H9 (cell line): ENCODE data around the gene MYO5B. TPM values are rescaled to one million over a fixed set of nuclear protein-coding genes. Genes with fewer than 3 reads are reported as not detected.

ENCODE experiments used
- DNase-seq: peaks from one replicate; pipeline ENCODE4 v3.0.0-alpha.2; 2017
- H2AFZ ChIP-seq: one replicate; pipeline ENCODE4 v1.6.1; 2013; ENCODE audit warnings: mild to moderate bottlenecking, low read length, control low read depth, moderate library complexity
- H2AK5ac ChIP-seq: 2 replicates; pipeline ENCODE4 v1.6.1; 2013; ENCODE audit warnings: low read length, control low read depth, mixed read lengths; ENCODE audit not compliant: insufficient read length
- H2BK120ac ChIP-seq: one replicate; pipeline ENCODE4 v1.6.1; 2013; ENCODE audit warnings: low read depth, mild to moderate bottlenecking, low read length, control low read depth, inconsistent platforms; ENCODE audit not compliant: poor library complexity, severe bottlenecking
- H2BK12ac ChIP-seq: 2 replicates; pipeline ENCODE4 v1.6.1; 2013; ENCODE audit warnings: low read length, control low read depth, mixed read lengths, low read depth; ENCODE audit not compliant: insufficient read length
- H2BK15ac ChIP-seq: 2 replicates; pipeline ENCODE4 v1.6.1; 2013; ENCODE audit warnings: low read depth, low read length, control low read depth
- H2BK20ac ChIP-seq: one replicate; pipeline ENCODE4 v1.6.1; 2013; ENCODE audit warnings: low read depth, mild to moderate bottlenecking, low read length, control low read depth, inconsistent platforms; ENCODE audit not compliant: poor library complexity, severe bottlenecking
- H2BK5ac ChIP-seq: 2 replicates; pipeline ENCODE4 v1.6.1; 2013; ENCODE audit warnings: low read length, control low read depth, mixed read lengths; ENCODE audit not compliant: insufficient read length
- H3K14ac ChIP-seq: 2 replicates; pipeline ENCODE4 v1.6.1; 2013; ENCODE audit warnings: low read length, control low read depth; ENCODE audit not compliant: insufficient read depth
- H3K18ac ChIP-seq: 2 replicates; pipeline ENCODE4 v1.6.1; 2013; ENCODE audit warnings: low read depth, mild to moderate bottlenecking, mixed read lengths, low read length, control low read depth; ENCODE audit not compliant: insufficient read length
- H3K23ac ChIP-seq: 2 replicates; pipeline ENCODE4 v1.6.1; 2013; ENCODE audit warnings: low read length, control low read depth, mixed read lengths, low read depth; ENCODE audit not compliant: insufficient read length
- H3K23me2 ChIP-seq: 2 replicates; pipeline ENCODE4 v1.6.1; 2013; ENCODE audit warnings: low read depth, mild to moderate bottlenecking, mixed read lengths, low read length, control low read depth; ENCODE audit not compliant: insufficient read length, poor library complexity, severe bottlenecking
- H3K27ac ChIP-seq: 2 replicates; pipeline ENCODE4 v1.5.1; 2013; ENCODE audit warnings: low read length, control low read depth, mixed read lengths, low read depth; ENCODE audit not compliant: insufficient read length
- H3K27me3 ChIP-seq: 2 replicates; pipeline ENCODE4 v1.6.1; 2013; ENCODE audit warnings: low read length, control low read depth, inconsistent platforms; ENCODE audit not compliant: insufficient read depth
- H3K4ac ChIP-seq: 2 replicates; pipeline ENCODE4 v1.6.1; 2013; ENCODE audit warnings: low read depth, mild to moderate bottlenecking, control low read depth, inconsistent platforms, low read length, moderate library complexity
- H3K4me1 ChIP-seq: 2 replicates; pipeline ENCODE4 v1.6.1; 2013; ENCODE audit warnings: low read length, control low read depth, inconsistent platforms; ENCODE audit not compliant: insufficient read depth
- H3K4me2 ChIP-seq: 2 replicates; pipeline ENCODE4 v1.6.1; 2013; ENCODE audit warnings: low read length, control low read depth, mixed read lengths; ENCODE audit not compliant: insufficient read length, insufficient read depth
- H3K56ac ChIP-seq: 2 replicates; pipeline ENCODE4 v1.6.1; 2013; ENCODE audit warnings: low read depth, mild to moderate bottlenecking, mixed read lengths, low read length, control low read depth; ENCODE audit not compliant: insufficient read length
- H3K79me1 ChIP-seq: 2 replicates; pipeline ENCODE4 v1.6.1; 2013; ENCODE audit warnings: low read depth, mild to moderate bottlenecking, moderate library complexity, low read length, control low read depth, inconsistent platforms; ENCODE audit not compliant: insufficient read depth, poor library complexity, severe bottlenecking
- H3K79me2 ChIP-seq: 2 replicates; pipeline ENCODE4 v1.6.1; 2013; ENCODE audit warnings: low read length, control low read depth, inconsistent platforms; ENCODE audit not compliant: insufficient read depth
- H3K9ac ChIP-seq: 2 replicates; pipeline ENCODE4 v1.6.1; 2013; ENCODE audit warnings: low read length, control low read depth, mixed read lengths; ENCODE audit not compliant: insufficient read length; ENCODE audit errors: extremely low read depth
- H3K9me3 ChIP-seq: one replicate; pipeline ENCODE4 v1.6.1; 2013; ENCODE audit warnings: low read depth, low read length, inconsistent platforms; ENCODE audit not compliant: control insufficient read depth
- H3T11ph ChIP-seq: one replicate; pipeline ENCODE4 v1.6.1; 2013; ENCODE audit warnings: mild to moderate bottlenecking, low read length, control low read depth, inconsistent platforms
- H4K20me1 ChIP-seq: one replicate; pipeline ENCODE4 v1.6.1; 2013; ENCODE audit not compliant: control insufficient read depth, insufficient read length, insufficient read depth
- H4K5ac ChIP-seq: 2 replicates; pipeline ENCODE4 v1.6.1; 2013; ENCODE audit warnings: low read depth, mild to moderate bottlenecking, mixed read lengths, low read length, control low read depth; ENCODE audit not compliant: insufficient read length
- H4K8ac ChIP-seq: replicated peaks from 2 replicates; pipeline ENCODE4 v1.6.1; 2013; ENCODE audit warnings: low read length, control low read depth, mixed read lengths, low read depth; ENCODE audit not compliant: insufficient read length
- H4K91ac ChIP-seq: 2 replicates; pipeline ENCODE4 v1.6.1; 2013; ENCODE audit warnings: low read depth, mild to moderate bottlenecking, moderate library complexity, mixed read lengths, low read length, control low read depth; ENCODE audit not compliant: insufficient read length
- H3K27ac Mint-ChIP-seq, 3 experiments: 2 replicates in 2 of 3; 3 replicates in 1 of 3; pipeline ENCODE4 v1.8.0; 2020 to 2021; ENCODE audit warnings: mixed read lengths in 3 of 3, mild to moderate bottlenecking in 1 of 3, moderate library complexity in 1 of 3
- H3K27me3 Mint-ChIP-seq: 2 replicates; pipeline ENCODE4 v1.8.0; 2021; ENCODE audit warnings: low read depth, mild to moderate bottlenecking, moderate library complexity, mixed read lengths
- H3K36me3 Mint-ChIP-seq, 3 experiments: 2 replicates in 2 of 3; 3 replicates in 1 of 3; pipeline ENCODE4 v1.8.0; 2020 to 2021; ENCODE audit warnings: low read depth in 3 of 3, mixed read lengths in 3 of 3; ENCODE audit not compliant: insufficient read depth in 1 of 3
- H3K4me1 Mint-ChIP-seq, 2 experiments: 2 replicates each; pipeline ENCODE4 v1.8.0; 2020; ENCODE audit warnings: mixed read lengths in 2 of 2
- H3K4me3 Mint-ChIP-seq, 2 experiments: 2 replicates in 1 of 2; 3 replicates in 1 of 2; pipeline ENCODE4 v1.8.0; 2020 to 2021; ENCODE audit warnings: mild to moderate bottlenecking in 2 of 2, mixed read lengths in 2 of 2, moderate library complexity in 1 of 2
- H3K9me3 Mint-ChIP-seq, 2 experiments: 2 replicates in 1 of 2; 3 replicates in 1 of 2; pipeline ENCODE4 v1.8.0; 2020; ENCODE audit warnings: mild to moderate bottlenecking in 2 of 2, mixed read lengths in 2 of 2, moderate library complexity in 1 of 2
- CTCF ChIP-seq: fragments of 200-600 bp; sonication (generic); conservative IDR thresholded peaks from 3 replicates; pipeline ENCODE4 v1.8.0; 2021; ENCODE audit warnings: antibody characterized with exemption, mild to moderate bottlenecking
- WGBS: extraction: QIAGEN DNeasy Blood & Tissue Kit; methylation state at CpG from one replicate; pipeline ENCODE4 v1.1.7; 2013; ENCODE audit warnings: missing lambda C conversion rate, low lambda C conversion rate, mixed read lengths; ENCODE audit not compliant: insufficient read length; ENCODE audit errors: extremely low coverage; 5-methylcytosine and 5-hydroxymethylcytosine counted together
- total RNA-seq: library from RNA; stranded (reverse); gene quantifications from 2 replicates; pipeline ENCODE4 v1.2.1, GENCODE V29; 2021

Gene MYO5B
- total RNA-seq, 1 experiment from 2014 or later = 9.3 TPM

GRCh38 chr18:50195689-50196088, 742 bp upstream of the MYO5B start:
- Histone ChIP-seq H3K14ac (no peak overlapping the region), H3K79me1 (no peaks in the 10 kb centered on the region), H2AK5ac (no peak overlapping the region), H2AFZ (no peak overlapping the region), H2BK5ac (no peak overlapping the region), H2BK20ac (no peak overlapping the region), H2BK120ac (no peak overlapping the region), H3K9me3 (no peaks in the 10 kb centered on the region), H3K4ac (no peak overlapping the region), H3K79me2 (no peaks in the 10 kb centered on the region), H3K9ac (no peak overlapping the region), H3K23me2 (peaks cover 17% of the 10 kb centered on the region), H3K18ac (no peak overlapping the region), H3T11ph (no peak overlapping the region), H4K20me1 (no peaks in the 10 kb centered on the region), H4K8ac (no peak overlapping the region), H3K27ac (no peak overlapping the region), H4K5ac (no peak overlapping the region), H3K27me3 (peaks cover 28% of the 10 kb centered on the region; the same call in 1 of the 2 replicates), H2BK15ac (no peak overlapping the region), H3K4me1 (no peaks in the 10 kb centered on the region), H3K23ac (no peak overlapping the region), H3K56ac (no peak overlapping the region), H3K4me2 (peak overlapping the region; percentile 34), H2BK12ac (no peak overlapping the region), H4K91ac (no peak overlapping the region)
- no peaks in the 10 kb centered on the region; a peak in 1 of 7 replicates for H3K36me3 Mint-ChIP-seq
- H3K4me1 Mint-ChIP-seq = peaks cover 18 to 25% of the 10 kb centered on the region in 2 experiments
- no peak for DNase-seq
- H3K4me3 Mint-ChIP-seq = peak overlapping the region; percentile 55 to 77
- WGBS = no CpG with 5 or more reads among the region's 10 CpGs
- H3K9me3 Mint-ChIP-seq = no peaks in the 10 kb centered on the region; a peak in 1 of 5 replicates
- TF ChIP-seq CTCF = no peak
- peaks cover 79% of the 10 kb centered on the region for H3K27me3 Mint-ChIP-seq
- H3K27ac Mint-ChIP-seq = peak overlapping the region in 1 of 3 experiments; percentile 31; a peak in 1 of 7 replicates
